Cardiac atrium fibroblast (primary cell): ENCODE measurements around the gene MAMDC4. TPM values are rescaled to one million over a fixed set of nuclear protein-coding genes. Genes with fewer than 3 reads are reported as not detected.

Experiments used
- total RNA-seq: library from RNA; depleted of rRNA; stranded (reverse); fragments of >200 nt; gene quantifications from 2 replicates; pipeline ENCODE4 v1.2.3, GENCODE V29; 2015

MAMDC4 gene
- 3.2 and 3.6 TPM in 2 replicates for total RNA-seq

DNA sequence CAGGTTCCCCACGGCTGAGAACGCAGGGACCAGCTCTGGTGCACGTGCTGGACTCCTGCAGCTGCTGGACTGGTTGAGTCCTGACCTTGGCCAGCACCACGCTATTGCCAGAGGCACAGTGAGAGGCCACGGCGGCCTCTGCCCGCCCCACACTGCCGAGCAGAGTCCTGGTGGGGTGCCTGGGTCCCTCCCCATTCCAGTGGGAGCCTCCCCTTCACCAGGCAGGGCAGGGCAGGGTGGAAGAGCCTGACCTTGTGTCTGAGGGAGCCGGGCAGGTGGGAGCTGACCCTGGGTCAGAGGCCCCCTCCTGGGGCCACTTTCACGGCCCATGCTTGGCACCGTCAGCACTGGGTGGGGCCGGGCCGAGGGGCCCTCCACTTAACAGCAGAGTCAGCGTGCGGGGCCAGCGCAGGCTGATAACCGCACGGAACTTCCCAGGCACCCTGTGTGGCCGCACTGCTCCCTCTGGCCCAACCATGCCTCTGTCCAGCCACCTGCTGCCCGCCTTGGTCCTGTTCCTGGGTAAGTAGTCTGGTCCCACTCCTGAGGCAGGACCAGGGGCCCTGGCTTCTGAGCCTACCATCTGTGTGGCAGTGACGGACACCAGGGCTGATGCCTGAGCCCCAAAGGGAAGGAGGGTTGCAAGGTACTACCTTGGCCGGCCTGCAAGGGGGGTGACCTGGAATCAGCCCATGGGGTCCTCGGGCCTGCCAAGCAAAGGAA lies at the start of gene MAMDC4:
Gene MAMDC4, plus strand, starts transcription at position 406 of the 723 bp plus-strand sequence. Its CDS starts 71 bp downstream, at position 477.

DNA sequence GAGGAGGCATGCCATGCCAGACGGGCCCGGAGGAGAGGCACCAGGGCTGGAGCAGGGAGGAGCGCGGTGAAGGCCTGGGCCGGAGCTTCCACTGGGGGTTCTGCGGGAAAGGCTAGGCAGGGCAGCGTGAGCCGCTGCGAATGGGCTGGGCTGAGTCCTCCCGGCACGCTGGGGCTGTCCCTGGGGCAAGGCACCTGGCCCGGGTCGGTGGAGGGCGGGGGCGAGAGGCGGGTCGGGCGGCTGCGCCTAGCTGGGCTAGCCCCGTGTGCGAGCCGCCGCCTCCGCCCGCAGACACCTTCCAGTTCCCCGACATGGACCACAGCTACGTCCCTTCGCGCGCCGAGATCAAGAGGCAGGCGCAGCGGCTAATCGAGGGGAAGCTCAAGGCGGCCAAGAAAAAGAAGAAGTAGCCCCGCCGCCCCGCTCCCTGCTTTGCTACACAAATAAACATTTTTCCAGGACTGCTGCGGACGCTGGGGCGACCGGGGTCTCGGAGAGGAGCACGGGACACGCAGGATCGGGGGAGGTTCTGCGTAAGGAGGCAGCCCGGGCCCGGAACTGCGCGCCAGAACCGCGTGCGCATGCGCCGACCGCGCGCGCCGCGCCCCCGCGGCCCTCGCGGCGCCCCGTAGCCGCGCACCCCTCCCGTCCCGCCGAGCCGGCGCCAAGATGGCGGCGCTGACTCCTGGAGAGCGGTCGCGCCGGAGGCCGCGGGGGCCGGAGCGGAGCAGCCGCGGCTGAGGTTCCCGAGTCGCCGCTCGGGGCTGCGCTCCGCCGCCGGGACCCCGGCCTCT lies 44.7 kb upstream of the MAMDC4 start, which contains the start of gene RABL6:
Gene RABL6, plus strand, starts transcription at position 668 of the 794 bp plus-strand sequence. CDS start 249 bp downstream, outside the sequence.

GRCh38 chr9:136842380-136842948 lies 9.7 kb upstream of the MAMDC4 start, which contains the start of gene AJM1:
Gene AJM1 (plus strand): TSS chr9:136842478. CDS start chr9:136844415, 1,937 bp downstream.

GRCh38 chr9:136849038-136849959 lies 2.8 kb upstream of the MAMDC4 start, which contains the start of gene PHPT1:
Gene PHPT1 (plus strand): TSS chr9:136849409. CDS start chr9:136849431, 22 bp downstream.

GRCh38 chr9:136885950-136886578 lies 33.9 kb downstream of the MAMDC4 start, which contains the start of gene TRAF2:
Gene TRAF2 (plus strand): TSS chr9:136886516. CDS start chr9:136898741, 12,225 bp downstream.

Other genes with a start within 250 kb of the MAMDC4 start
- gene EGFL7, start 189.4 kb upstream of the MAMDC4 start, total RNA-seq = 189 and 232 TPM in 2 replicates
- 76.0 and 90.6 TPM in 2 replicates for gene AGPAT2, start 164.9 kb upstream of the MAMDC4 start, total RNA-seq
- 20.1 and 25.1 TPM in 2 replicates for gene DIPK1B, start 139.8 kb upstream of the MAMDC4 start, total RNA-seq
- not detected in 2 replicates for gene LCN10, start 109.4 kb upstream of the MAMDC4 start, total RNA-seq
- gene LCN6, start 103.8 kb upstream of the MAMDC4 start, total RNA-seq = not detected in 2 replicates
- gene LCN8, start 94.1 kb upstream of the MAMDC4 start, total RNA-seq = not detected in 2 replicates
- gene LCN15, start 87.8 kb upstream of the MAMDC4 start, total RNA-seq = not detected in 2 replicates
- 104 and 151 TPM in 2 replicates for gene TMEM141, start 61.0 kb upstream of the MAMDC4 start, total RNA-seq
- 0.18 and 1.6 TPM in 2 replicates for gene CCDC183, start 56.0 kb upstream of the MAMDC4 start, total RNA-seq
- gene RABL6, start 44.4 kb upstream of the MAMDC4 start, total RNA-seq = 68.2 and 77.4 TPM in 2 replicates
- 1.5 and 2.7 TPM in 2 replicates for gene AJM1, start 9.9 kb upstream of the MAMDC4 start, total RNA-seq
- gene PHPT1, start 2.9 kb upstream of the MAMDC4 start, total RNA-seq = 118 and 128 TPM in 2 replicates
- gene EDF1, start 14.0 kb downstream of the MAMDC4 start, total RNA-seq = 376 and 413 TPM in 2 replicates
- gene TRAF2, start 34.2 kb downstream of the MAMDC4 start, total RNA-seq = 3.4 and 6.6 TPM in 2 replicates
- gene FBXW5, start 92.4 kb downstream of the MAMDC4 start, total RNA-seq = 121 and 137 TPM in 2 replicates
- gene C8G, start 92.9 kb downstream of the MAMDC4 start, total RNA-seq = not detected in 2 replicates
- gene LCN12, start 99.9 kb downstream of the MAMDC4 start, total RNA-seq = not detected in 2 replicates
- 4.5 and 15.2 TPM in 2 replicates for gene PTGDS, start 125.2 kb downstream of the MAMDC4 start, total RNA-seq
- not detected in 2 replicates for gene LCNL1, start 130.6 kb downstream of the MAMDC4 start, total RNA-seq
- gene PAXX, start 140.1 kb downstream of the MAMDC4 start, total RNA-seq = 17.7 and 29.2 TPM in 2 replicates
- gene CLIC3, start 144.2 kb downstream of the MAMDC4 start, total RNA-seq = 4.7 and 16.8 TPM in 2 replicates
- gene ABCA2, start 175.9 kb downstream of the MAMDC4 start, total RNA-seq = 12.3 and 23.8 TPM in 2 replicates
- gene FUT7, start 179.7 kb downstream of the MAMDC4 start, total RNA-seq = not detected in 2 replicates
- gene NPDC1, start 193.8 kb downstream of the MAMDC4 start, total RNA-seq = 51.2 and 71.8 TPM in 2 replicates
- gene ENTPD2, start 201.7 kb downstream of the MAMDC4 start, total RNA-seq = not detected in 2 replicates
- 0.18 and 2.6 TPM in 2 replicates for gene SAPCD2, start 218.2 kb downstream of the MAMDC4 start, total RNA-seq
- 8.5 and 10.7 TPM in 2 replicates for gene UAP1L1, start 225.2 kb downstream of the MAMDC4 start, total RNA-seq
- 86.1 and 101 TPM in 2 replicates for gene MAN1B1, start 234.6 kb downstream of the MAMDC4 start, total RNA-seq